Heart left ventricle (tissue), 16 donors: ENCODE results near the gene SEMA5B. TPM values are rescaled to one million over a fixed set of nuclear protein-coding genes. Genes with fewer than 3 reads are reported as not detected.

Source experiments
- ATAC-seq, 4 donors: fragments of 200-7000 bp; cut with Tn5 transposase; one replicate each; pipeline ENCODE4 v1.9.1; 2020 to 2022; ENCODE audit warnings: moderate library complexity in 4 of 4, mild to moderate bottlenecking in 3 of 4, moderate number of reproducible peaks in 1 of 4
- DNase-seq, 5 donors: peaks; one replicate each; pipeline ENCODE4 v3.0.0-alpha.2; 2020
- H3K27ac ChIP-seq, 12 donors: fragments of 200-600 bp; sonication (generic) in 4 of 12; one replicate each; pipeline versions ENCODE4 v1.5.0 to v1.8.0; 2016 to 2022; ENCODE audit warnings: mild to moderate bottlenecking in 2 of 12
- H3K27me3 ChIP-seq, 9 donors: fragments of 200-600 bp; sonication (generic) in 2 of 9; one replicate each; pipeline versions ENCODE4 v1.5.1 to v1.8.0; 2016 to 2022; ENCODE audit warnings: mild to moderate bottlenecking in 3 of 9
- H3K36me3 ChIP-seq, 9 donors: fragments of 200-600 bp; sonication (generic) in 2 of 9; one replicate each; pipeline versions ENCODE4 v1.5.0 to v1.8.0; 2018 to 2022; ENCODE audit warnings: mild to moderate bottlenecking in 2 of 9
- H3K4me1 ChIP-seq, 12 donors: fragments of 200-600 bp; sonication (generic) in 4 of 12; one replicate each; pipeline versions ENCODE4 v1.5.0 to v1.8.0; 2016 to 2022; ENCODE audit warnings: mild to moderate bottlenecking in 3 of 12
- H3K4me3 ChIP-seq, 12 donors: fragments of 200-600 bp; sonication (generic) in 4 of 12; one replicate each; pipeline versions ENCODE4 v1.5.0 to v1.8.0; 2017 to 2022; ENCODE audit warnings: mild to moderate bottlenecking in 9 of 12, moderate library complexity in 4 of 12
- H3K9me3 ChIP-seq, 12 donors: fragments of 200-600 bp; sonication (generic) in 4 of 12; one replicate each; pipeline versions ENCODE4 v1.5.0 to v1.8.0; 2016 to 2022; ENCODE audit warnings: mild to moderate bottlenecking in 1 of 12
- POLR2A ChIP-seq, 2 donors: fragments of 450-650 bp; IDR thresholded peaks; one replicate each; pipeline ENCODE4 v1.6.1; 2017; ENCODE audit warnings: antibody characterized with exemption in 2 of 2, mild to moderate bottlenecking in 2 of 2, moderate library complexity in 2 of 2
- WGBS, 4 donors: extraction: QIAGEN DNeasy Blood & Tissue Kit in 2 of 4; methylation state at CpG; one replicate each; pipeline versions ENCODE4 v1.1.5 to v1.1.7; 2013 to 2018; 5-methylcytosine and 5-hydroxymethylcytosine counted together
- intact Hi-C, 10 donors: fragments of 100-400 bp; cut with DNase I; formaldehyde crosslinking; loops; one replicate each; pipeline versions ENCODE4 v1.11.1 to v1.14.2; 2022
- polyA plus RNA-seq, 2 donors: library from polyadenylated mRNA; stranded (reverse); fragments of 200-250 nt; gene quantifications; one replicate each; pipeline ENCODE4 v1.2.3, GENCODE V29; 2013
- total RNA-seq, 9 donors: library from RNA; depleted of rRNA in 2 of 9; stranded (reverse); fragments of >200 nt in 2 of 9; fragmentation: NEBNext Ultra II Directional in 3 of 9; extraction: Animal tissue kit (Norgen Biotek cat#: 25700) in 3 of 9; gene quantifications; one replicate each; pipeline versions ENCODE4 v1.1.0 to v1.2.4, GENCODE V29; 2016 to 2023
- TF ChIP-seq, protein P1 (sequence below), 12 donors: fragments of 200-600 bp; sonication (generic) in 4 of 12; IDR thresholded peaks; one replicate each; pipeline versions ENCODE4 v1.5.0 to v1.8.0; 2018 to 2022; ENCODE audit warnings: antibody characterized with exemption in 12 of 12, mild to moderate bottlenecking in 5 of 12
- donor health status: ischemic (EF 13 %, LVEDD 7.1; RV severe dilation, severe dysfunction).
- donor health status: healthy with polysubstance abuse.
- donor health status: DM: no; HTN: yes; CAD: no.
- donor health status: DM: no; HTN: no; CAD: no.
- donor health status: ischemic (EF 25% LVEDD 6.9; RV normal size, moderate dysfunction).
- donor health status: ischemic (EF 25% LVEDD 5.7; RV mildly dilated, moderate dysfunction).
- donor health status: healthy.
- donor health status: DM: yes; HTN: yes; CAD: no.
- donor health status: ischemic (EF 35%, LVEDD 5.7; RV mildly dilated, moderate dysfunction).
- donor health status: nonischemic (EF 11% LVEDD 7.7; RV severe dilation, severe dysfunction).
- donor health status: DM: yes; HTN: yes; CAD: no.
- donor health status: PGD.
- donor health status: ischemic (EF 29% LVEDD 5.4; RV normal size, mild dysfunction).
- donor health status: nonischemic (EF 23%, LVEDD 6.1; RV moderate dilation, normal function).

Gene SEMA5B
- total and polyA plus RNA-seq, 11 donors: 2.2 to 16.7 (median 7.0) TPM

DNA sequence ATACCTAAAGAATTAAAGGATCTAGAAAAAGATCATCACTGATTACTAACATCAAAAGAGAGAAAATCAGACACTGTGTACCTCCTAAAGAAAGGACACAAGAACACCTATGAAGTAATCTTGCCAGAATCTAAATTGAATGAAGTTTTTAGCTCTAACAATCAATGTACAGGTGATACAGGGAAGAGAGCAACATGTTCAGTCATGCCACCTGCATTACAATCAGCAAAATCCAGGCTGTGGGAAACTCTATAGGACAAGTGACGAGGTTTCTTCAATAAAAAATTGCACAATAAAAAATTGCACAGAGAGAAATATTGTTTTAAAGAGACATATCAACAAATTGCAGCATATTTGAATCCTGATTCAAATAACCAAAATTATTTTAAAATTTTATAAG lies 93.3 kb downstream of the SEMA5B start:
- Histone ChIP-seq H3K4me3 (no peak overlapping the region), H3K4me1 (peaks cover 0 to 14% (median 0%) of the 10 kb centered on the region in 12 donors), H3K27ac (no peak overlapping the region), H3K27me3 (no peaks in the 10 kb centered on the region), H3K9me3 (no peaks in the 10 kb centered on the region), H3K36me3 (no peaks in the 10 kb centered on the region)
- TF ChIP-seq, protein P1, sequence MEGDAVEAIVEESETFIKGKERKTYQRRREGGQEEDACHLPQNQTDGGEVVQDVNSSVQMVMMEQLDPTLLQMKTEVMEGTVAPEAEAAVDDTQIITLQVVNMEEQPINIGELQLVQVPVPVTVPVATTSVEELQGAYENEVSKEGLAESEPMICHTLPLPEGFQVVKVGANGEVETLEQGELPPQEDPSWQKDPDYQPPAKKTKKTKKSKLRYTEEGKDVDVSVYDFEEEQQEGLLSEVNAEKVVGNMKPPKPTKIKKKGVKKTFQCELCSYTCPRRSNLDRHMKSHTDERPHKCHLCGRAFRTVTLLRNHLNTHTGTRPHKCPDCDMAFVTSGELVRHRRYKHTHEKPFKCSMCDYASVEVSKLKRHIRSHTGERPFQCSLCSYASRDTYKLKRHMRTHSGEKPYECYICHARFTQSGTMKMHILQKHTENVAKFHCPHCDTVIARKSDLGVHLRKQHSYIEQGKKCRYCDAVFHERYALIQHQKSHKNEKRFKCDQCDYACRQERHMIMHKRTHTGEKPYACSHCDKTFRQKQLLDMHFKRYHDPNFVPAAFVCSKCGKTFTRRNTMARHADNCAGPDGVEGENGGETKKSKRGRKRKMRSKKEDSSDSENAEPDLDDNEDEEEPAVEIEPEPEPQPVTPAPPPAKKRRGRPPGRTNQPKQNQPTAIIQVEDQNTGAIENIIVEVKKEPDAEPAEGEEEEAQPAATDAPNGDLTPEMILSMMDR (IDR thresholded peaks at IDR 0.05): no peak
- TF ChIP-seq POLR2A (IDR thresholded peaks at IDR 0.05): no peak
- DNase-seq: no peak
- intact Hi-C loops: no loop called here
- ATAC-seq: no peak
- 90 to 97% (median 92%) methylated on average over 1 of the region's 1 CpG for WGBS, 4 donors

DNA sequence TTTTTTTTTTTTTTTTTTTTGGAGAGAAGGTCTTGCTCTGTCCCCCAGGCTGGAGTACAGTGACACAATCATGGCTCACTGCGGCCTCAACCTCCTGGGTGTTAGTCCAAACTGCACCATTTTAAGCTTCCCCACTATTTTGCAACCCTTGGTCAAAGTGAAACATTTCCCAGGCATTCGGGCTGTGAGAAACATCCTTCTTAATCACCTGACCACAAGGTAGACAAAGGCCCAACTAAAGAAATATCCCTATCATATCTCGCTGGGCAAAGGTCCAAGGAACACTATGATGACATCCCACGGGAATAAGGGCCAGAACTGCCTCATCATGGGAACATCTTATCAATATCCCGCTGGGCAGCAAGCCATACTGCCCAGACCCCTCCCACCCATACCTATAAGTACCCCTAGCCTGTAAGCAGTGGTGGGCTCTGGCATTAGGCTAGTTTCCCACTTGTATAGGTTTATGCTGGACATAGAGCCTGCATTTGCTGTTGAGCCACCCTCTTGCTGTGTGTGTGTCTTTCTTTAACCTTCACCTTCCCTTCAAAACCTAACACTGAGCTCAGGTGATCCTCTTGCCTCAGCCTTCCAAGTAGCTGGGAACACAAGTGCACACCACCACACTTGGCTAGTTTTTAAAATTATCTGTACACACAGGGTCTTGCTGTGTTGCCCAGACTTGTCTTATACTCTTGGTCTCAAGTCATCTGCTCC lies 95.2 kb downstream of the SEMA5B start:
- Histone ChIP-seq H3K27me3 (peaks cover 0 to 4% (median 0%) of the 10 kb centered on the region in 9 donors), H3K27ac (no peak overlapping the region), H3K4me3 (no peak overlapping the region), H3K4me1 (peaks cover 0 to 14% (median 0%) of the 10 kb centered on the region in 12 donors), H3K9me3 (no peaks in the 10 kb centered on the region), H3K36me3 (no peaks in the 10 kb centered on the region)
- DNase-seq (no peak), ATAC-seq (no peak)
- 55 to 69% (median 60%) methylated on average over 5 of the region's 5 CpGs for WGBS, 4 donors
- intact Hi-C loops: no loop called here
- no peak for TF ChIP-seq POLR2A (IDR thresholded peaks at IDR 0.05)
- TF ChIP-seq, protein P1 (IDR thresholded peaks at IDR 0.05): no peak

DNA sequence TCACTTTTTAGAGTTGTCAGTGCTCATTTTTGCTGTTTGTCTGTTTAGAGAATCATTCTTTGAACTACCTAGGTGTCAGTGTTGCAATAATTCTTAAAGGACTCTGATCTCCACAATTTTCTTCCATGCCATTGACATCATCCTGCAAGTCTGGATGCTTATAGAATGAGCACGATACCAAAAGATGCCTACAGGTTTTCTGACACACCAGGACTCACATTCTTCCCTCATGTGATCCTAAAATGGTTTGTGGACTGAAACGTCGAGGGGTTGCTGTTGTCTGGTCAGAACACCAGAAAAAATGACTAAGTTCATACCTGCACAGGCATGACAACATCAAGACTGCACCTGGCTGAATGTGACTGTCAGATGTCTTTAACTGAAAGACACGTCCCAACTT lies 95.9 kb downstream of the SEMA5B start:
- peaks cover 0 to 4% (median 0%) of the 10 kb centered on the region in 9 donors for H3K27me3 ChIP-seq
- no peak for DNase-seq

More for the DNA sequence above, 95.9 kb downstream of the SEMA5B start:
- 85 to 90% (median 87%) methylated on average over 4 of the region's 4 CpGs for WGBS, 4 donors
- TF ChIP-seq, protein P1 (IDR thresholded peaks at IDR 0.05): no peak
- no peak for TF ChIP-seq POLR2A (IDR thresholded peaks at IDR 0.05)
- intact Hi-C loops: no loop called here
- Histone ChIP-seq H3K4me3 (no peak overlapping the region), H3K36me3 (no peaks in the 10 kb centered on the region), H3K9me3 (no peaks in the 10 kb centered on the region), H3K4me1 (peaks cover 0 to 14% (median 0%) of the 10 kb centered on the region in 12 donors), H3K27ac (no peak overlapping the region)
- ATAC-seq: no peak
